ENCODE results near the gene LGR6.

LGR6 gene

GRCh38 chr1:202288177-202288576 lies 94.6 kb downstream of the LGR6 start:
- no peak for DNase-seq (ENCODE audit: low read depth)

GRCh38 chr1:202289009-202289408 lies 95.4 kb downstream of the LGR6 start:
- no peak for DNase-seq (ENCODE audit: low read depth)

- no peak for DNase-seq (ENCODE audit: low read depth)
These were observed 97.4 kb downstream of the LGR6 start for GRCh38 chr1:202291001-202291400.

- DNase-seq (ENCODE audit: low read depth), result no peak
These were observed 98.5 kb downstream of the LGR6 start for GRCh38 chr1:202291961-202292712.

GRCh38 chr1:202292773-202293172 lies 99.2 kb downstream of the LGR6 start:
- DNase-seq (ENCODE audit: low read depth), result no peak

GRCh38 chr1:202293569-202293968 lies 100.0 kb downstream of the LGR6 start:
- DNase-seq (ENCODE audit: low read depth), result no peak

- no peak for DNase-seq (ENCODE audit: low read depth)
These were observed 108.6 kb downstream of the LGR6 start for GRCh38 chr1:202302166-202302565.

GRCh38 chr1:202304375-202304774 lies 110.8 kb downstream of the LGR6 start:
- DNase-seq (ENCODE audit: low read depth), result no peak

GRCh38 chr1:202305168-202305567 lies 111.6 kb downstream of the LGR6 start:
- DNase-seq (ENCODE audit: low read depth), result no peak

GRCh38 chr1:202306535-202307345 lies 113.1 kb downstream of the LGR6 start:
- no peak for DNase-seq (ENCODE audit: low read depth)

- no peak for DNase-seq (ENCODE audit: low read depth)
These were observed 116.6 kb downstream of the LGR6 start for GRCh38 chr1:202310071-202310725.

- no peak for DNase-seq (ENCODE audit: low read depth)
These were observed 117.1 kb downstream of the LGR6 start for GRCh38 chr1:202310746-202311145.

- DNase-seq (ENCODE audit: low read depth), result no peak
These were observed 118.5 kb downstream of the LGR6 start for GRCh38 chr1:202311875-202312635.

- DNase-seq (ENCODE audit: low read depth), result peak; percentile 49
These were observed 122.1 kb downstream of the LGR6 start for GRCh38 chr1:202315576-202316168.

GRCh38 chr1:202316186-202316585 lies 122.6 kb downstream of the LGR6 start:
- DNase-seq (ENCODE audit: low read depth), result no peak

- DNase-seq (ENCODE audit: low read depth), result no peak
These were observed 124.6 kb downstream of the LGR6 start for GRCh38 chr1:202317941-202318925.

GRCh38 chr1:202319381-202320080 lies 125.9 kb downstream of the LGR6 start:
- DNase-seq (ENCODE audit: low read depth), result no peak

GRCh38 chr1:202320081-202320405 lies 126.4 kb downstream of the LGR6 start:
- DNase-seq (ENCODE audit: low read depth), result no peak

GRCh38 chr1:202323731-202324130 lies 130.1 kb downstream of the LGR6 start:
- DNase-seq (ENCODE audit: low read depth), result no peak

- no peak for DNase-seq (ENCODE audit: low read depth)
These were observed 131.0 kb downstream of the LGR6 start for GRCh38 chr1:202324646-202325045.
